ENCODE results near the gene SOX18. TPM values are rescaled to one million over a fixed set of nuclear protein-coding genes. Genes with fewer than 3 reads are reported as not detected.

SOX18 gene
- total RNA-seq, 3 donors from 2014 or later (not counting 1 experiment from before 2014, with no cell fraction given), result not detected

DNA sequence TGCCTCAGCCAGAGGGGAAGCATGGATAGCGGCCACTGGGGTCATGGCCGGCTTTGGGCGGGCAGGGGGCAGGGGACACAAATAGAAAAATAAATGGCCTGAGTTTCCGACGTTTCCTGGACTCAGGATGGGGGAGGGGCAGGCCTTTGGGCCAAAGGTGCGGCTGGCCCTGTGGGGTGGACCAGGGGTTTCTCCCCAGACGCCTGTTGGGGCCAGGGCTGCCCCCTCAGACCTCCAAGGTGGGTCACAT is 7.1 kb upstream of the SOX18 start:
- no peaks in the 10 kb centered on the region for H3K9me3 Mint-ChIP-seq
- peaks cover 9 to 22% of the 10 kb centered on the region in 2 donors for H3K4me1 Mint-ChIP-seq
- Histone ChIP-seq H3K27me3 (ENCODE audit: control insufficient read depth, insufficient read depth, low read length) (peaks cover 12% of the 10 kb centered on the region), H3K27ac (ENCODE audit: low read length) (no peak overlapping the region), H3K4me3 (ENCODE audit: low read length) (no peak overlapping the region), H3K4me1 (ENCODE audit: control insufficient read depth, insufficient read depth, low read length) (peaks cover 17% of the 10 kb centered on the region), H3K9me3 (ENCODE audit: control insufficient read depth, insufficient read depth, low read length) (no peaks in the 10 kb centered on the region), H3K36me3 (ENCODE audit: control insufficient read depth, insufficient read depth, low read length) (no peaks in the 10 kb centered on the region)
- ATAC-seq, result no peak
- peaks cover 0 to 16% of the 10 kb centered on the region in 2 donors for H3K27me3 Mint-ChIP-seq (ENCODE audit: low read depth in 2 of 2)
- intact Hi-C loops (cut with micrococcal nuclease), result no loop called here
- H3K36me3 Mint-ChIP-seq, result no peaks in the 10 kb centered on the region
- no peak overlapping the region for H3K27ac Mint-ChIP-seq
- no peak overlapping the region for H3K4me3 Mint-ChIP-seq
- WGBS (ENCODE audit: insufficient coverage), result 54% methylated on average over 7 of the region's 7 CpGs
- DNase-seq, result no peak
- TF ChIP-seq, protein P1, sequence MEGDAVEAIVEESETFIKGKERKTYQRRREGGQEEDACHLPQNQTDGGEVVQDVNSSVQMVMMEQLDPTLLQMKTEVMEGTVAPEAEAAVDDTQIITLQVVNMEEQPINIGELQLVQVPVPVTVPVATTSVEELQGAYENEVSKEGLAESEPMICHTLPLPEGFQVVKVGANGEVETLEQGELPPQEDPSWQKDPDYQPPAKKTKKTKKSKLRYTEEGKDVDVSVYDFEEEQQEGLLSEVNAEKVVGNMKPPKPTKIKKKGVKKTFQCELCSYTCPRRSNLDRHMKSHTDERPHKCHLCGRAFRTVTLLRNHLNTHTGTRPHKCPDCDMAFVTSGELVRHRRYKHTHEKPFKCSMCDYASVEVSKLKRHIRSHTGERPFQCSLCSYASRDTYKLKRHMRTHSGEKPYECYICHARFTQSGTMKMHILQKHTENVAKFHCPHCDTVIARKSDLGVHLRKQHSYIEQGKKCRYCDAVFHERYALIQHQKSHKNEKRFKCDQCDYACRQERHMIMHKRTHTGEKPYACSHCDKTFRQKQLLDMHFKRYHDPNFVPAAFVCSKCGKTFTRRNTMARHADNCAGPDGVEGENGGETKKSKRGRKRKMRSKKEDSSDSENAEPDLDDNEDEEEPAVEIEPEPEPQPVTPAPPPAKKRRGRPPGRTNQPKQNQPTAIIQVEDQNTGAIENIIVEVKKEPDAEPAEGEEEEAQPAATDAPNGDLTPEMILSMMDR (IDR thresholded peaks at IDR 0.05), result no peak

DNA sequence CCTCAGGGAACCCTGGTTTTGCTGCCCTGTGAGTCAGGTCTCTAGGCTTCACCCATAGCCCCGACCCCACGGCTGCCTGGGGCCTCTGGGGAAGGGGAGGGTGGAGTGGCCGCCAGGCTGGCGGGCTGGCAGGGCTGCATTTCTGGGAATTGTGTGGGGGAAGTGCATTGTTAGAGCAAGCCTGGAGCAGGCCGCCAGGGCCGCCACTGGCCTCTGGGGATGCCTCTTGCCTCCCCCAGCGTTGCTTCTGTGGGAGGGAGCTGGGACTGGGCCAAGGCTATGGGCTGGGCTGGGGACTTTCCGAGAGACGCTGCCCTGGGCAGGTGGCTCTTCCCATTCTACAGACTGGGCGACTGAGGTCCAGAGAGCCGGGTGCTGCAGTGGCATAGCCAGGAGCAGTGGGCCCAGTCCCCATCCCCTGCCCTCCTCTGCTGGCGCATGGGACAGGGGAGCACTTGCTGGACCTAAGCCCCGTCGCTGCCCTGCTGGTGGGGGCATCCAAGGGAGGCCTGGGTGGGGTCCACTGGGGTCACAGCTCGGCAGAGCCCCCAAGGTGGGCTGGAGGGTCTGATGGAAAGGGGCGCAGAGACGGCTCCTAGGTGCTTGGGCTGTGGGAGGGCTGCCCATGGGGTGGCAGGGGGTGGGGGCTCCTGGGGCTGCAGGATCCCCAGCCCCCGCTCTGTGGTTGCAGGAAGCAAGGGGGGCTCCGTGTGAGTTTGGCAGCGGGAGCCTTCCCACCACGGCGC is 6.6 kb upstream of the SOX18 start:
- no peaks in the 10 kb centered on the region for H3K36me3 Mint-ChIP-seq
- peaks cover 0 to 16% of the 10 kb centered on the region in 2 donors for H3K27me3 Mint-ChIP-seq (ENCODE audit: low read depth in 2 of 2)
- no peaks in the 10 kb centered on the region for H3K9me3 Mint-ChIP-seq
- Histone ChIP-seq H3K4me1 (ENCODE audit: control insufficient read depth, insufficient read depth, low read length) (peaks cover 17% of the 10 kb centered on the region), H3K27me3 (ENCODE audit: control insufficient read depth, insufficient read depth, low read length) (peaks cover 12% of the 10 kb centered on the region), H3K27ac (ENCODE audit: low read length) (no peak overlapping the region), H3K9me3 (ENCODE audit: control insufficient read depth, insufficient read depth, low read length) (no peaks in the 10 kb centered on the region), H3K4me3 (ENCODE audit: low read length) (no peak overlapping the region), H3K36me3 (ENCODE audit: control insufficient read depth, insufficient read depth, low read length) (no peaks in the 10 kb centered on the region)
- ATAC-seq, result no peak
- intact Hi-C loops (cut with micrococcal nuclease), result no loop called here
- H3K4me1 Mint-ChIP-seq, result peaks cover 9 to 22% of the 10 kb centered on the region in 2 donors
- H3K4me3 Mint-ChIP-seq, result no peak overlapping the region
- H3K27ac Mint-ChIP-seq, result no peak overlapping the region
- no peak for DNase-seq
- TF ChIP-seq, protein P1 (IDR thresholded peaks at IDR 0.05), result no peak
- WGBS (ENCODE audit: insufficient coverage), result 63% methylated on average over 22 of the region's 22 CpGs

DNA sequence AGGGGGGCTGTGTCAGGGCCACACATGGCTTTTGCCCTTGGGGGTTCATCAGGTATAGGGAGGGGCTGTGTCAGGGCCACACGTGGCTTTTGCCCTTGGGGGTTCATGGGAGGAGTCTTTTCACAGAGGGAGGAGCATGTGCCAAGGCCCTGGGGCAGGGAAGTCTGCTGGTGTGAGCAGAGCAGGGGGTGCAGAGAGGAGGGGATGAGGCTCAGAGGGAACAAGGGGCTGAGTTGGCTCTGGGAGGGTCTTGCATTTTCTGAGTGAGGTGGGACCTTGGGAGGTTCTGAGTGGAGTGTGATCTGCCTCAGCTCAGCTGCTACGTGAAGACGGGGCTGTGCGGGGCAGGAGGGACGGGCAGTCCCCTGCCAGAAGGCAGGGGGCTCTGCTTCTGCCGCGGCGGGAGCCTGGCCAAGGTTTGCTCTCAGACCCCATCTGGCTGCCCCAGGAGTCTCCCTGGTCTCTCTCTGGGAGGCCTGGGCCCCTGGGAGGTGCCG is 6.0 kb upstream of the SOX18 start:
- no peaks in the 10 kb centered on the region for H3K9me3 ChIP-seq (ENCODE audit: control insufficient read depth, insufficient read depth, low read length)
- H3K4me3 Mint-ChIP-seq, result no peak overlapping the region
- H3K4me3 ChIP-seq (ENCODE audit: low read length), result no peak overlapping the region
- no peak for DNase-seq
- peaks cover 17% of the 10 kb centered on the region for H3K4me1 ChIP-seq (ENCODE audit: control insufficient read depth, insufficient read depth, low read length)
- no peak overlapping the region for H3K27ac ChIP-seq (ENCODE audit: low read length)
- peaks cover 18% of the 10 kb centered on the region for H3K27me3 ChIP-seq (ENCODE audit: control insufficient read depth, insufficient read depth, low read length)
- WGBS (ENCODE audit: insufficient coverage), result 87% methylated on average over 9 of the region's 9 CpGs
- intact Hi-C loops (cut with micrococcal nuclease), result no loop called here
- no peaks in the 10 kb centered on the region for H3K9me3 Mint-ChIP-seq
- H3K36me3 ChIP-seq (ENCODE audit: control insufficient read depth, insufficient read depth, low read length), result no peaks in the 10 kb centered on the region
- ATAC-seq, result no peak
- H3K27me3 Mint-ChIP-seq (ENCODE audit: low read depth in 2 of 2), result peaks cover 0 to 18% of the 10 kb centered on the region in 2 donors
- no peaks in the 10 kb centered on the region for H3K36me3 Mint-ChIP-seq
- TF ChIP-seq, protein P1 (IDR thresholded peaks at IDR 0.05), result no peak
- H3K4me1 Mint-ChIP-seq, result peaks cover 9 to 22% of the 10 kb centered on the region in 2 donors
- H3K27ac Mint-ChIP-seq, result no peak overlapping the region

Data from natural killer cell (primary cell).